HFFc6 (cell line): ENCODE measurements around the gene SGMS1. TPM values are rescaled to one million over a fixed set of nuclear protein-coding genes. Genes with fewer than 3 reads are reported as not detected.

Experiments
- DNase-seq: peaks from one replicate; pipeline ENCODE4 v3.0.0-alpha.2; 2018
- H3K27ac Mint-ChIP-seq: 2 replicates; pipeline ENCODE4 v1.8.0; 2020; ENCODE audit warnings: mild to moderate bottlenecking, mixed read lengths
- H3K27me3 Mint-ChIP-seq: 2 replicates; pipeline ENCODE4 v1.8.0; 2021; ENCODE audit warnings: mild to moderate bottlenecking, moderate library complexity, mixed read lengths; ENCODE audit not compliant: insufficient read depth
- H3K36me3 Mint-ChIP-seq: 2 replicates; pipeline ENCODE4 v1.8.0; 2021; ENCODE audit warnings: low read depth, mixed read lengths
- H3K4me1 Mint-ChIP-seq: 2 replicates; pipeline ENCODE4 v1.8.0; 2020; ENCODE audit warnings: low read depth, mixed read lengths
- H3K4me3 Mint-ChIP-seq: 2 replicates; pipeline ENCODE4 v1.8.0; 2020; ENCODE audit warnings: mild to moderate bottlenecking, moderate library complexity, mixed read lengths
- H3K9me3 Mint-ChIP-seq: 2 replicates; pipeline ENCODE4 v1.8.0; 2020; ENCODE audit warnings: mild to moderate bottlenecking, mixed read lengths
- CTCF ChIP-seq: fragments of 200-600 bp; sonication (generic); IDR thresholded peaks from 2 replicates; pipeline ENCODE4 v1.5.0; 2021; ENCODE audit warnings: antibody characterized with exemption, mild to moderate bottlenecking
- total RNA-seq, 6 experiments: library from RNA; stranded (reverse); fragmentation: NEBNext Ultra II Directional; extraction: Animal tissue kit (Norgen Biotek cat#: 25700); gene quantifications; 2 replicates in 1 of 6; 3 replicates in 5 of 6; pipeline ENCODE4 v1.2.3, GENCODE V29; 2021

Gene SGMS1
- total RNA-seq, 6 experiments from 2014 or later, result 19.6 to 27.5 (median 24.6) TPM

GRCh38 chr10:50381642-50382041 lies 242.1 kb downstream of the SGMS1 start:
- H3K36me3 Mint-ChIP-seq, result peaks cover 14% of the 10 kb centered on the region
- TF ChIP-seq CTCF, result no peak

GRCh38 chr10:50379616-50380015 lies 244.1 kb downstream of the SGMS1 start:
- no peak for DNase-seq
- Mint-ChIP-seq H3K36me3 (peaks cover 19% of the 10 kb centered on the region), H3K27me3 (no peaks in the 10 kb centered on the region), H3K27ac (no peak overlapping the region), H3K9me3 (no peaks in the 10 kb centered on the region), H3K4me3 (no peak overlapping the region), H3K4me1 (peaks cover 27% of the 10 kb centered on the region)
- TF ChIP-seq CTCF, result no peak

More at GRCh38 chr10:50381642-50382041, 242.1 kb downstream of the SGMS1 start:
- no peak for DNase-seq
- Mint-ChIP-seq H3K27ac (no peak overlapping the region), H3K27me3 (no peaks in the 10 kb centered on the region), H3K4me3 (no peak overlapping the region), H3K4me1 (peaks cover 40% of the 10 kb centered on the region), H3K9me3 (no peaks in the 10 kb centered on the region)

GRCh38 chr10:50375745-50376144 lies 248.0 kb downstream of the SGMS1 start:
- Mint-ChIP-seq H3K27ac (no peak overlapping the region), H3K36me3 (peaks cover 19% of the 10 kb centered on the region), H3K4me3 (no peak overlapping the region), H3K4me1 (peaks cover 12% of the 10 kb centered on the region), H3K27me3 (no peaks in the 10 kb centered on the region), H3K9me3 (no peaks in the 10 kb centered on the region)
- no peak for DNase-seq
- no peak for TF ChIP-seq CTCF

- no peak for DNase-seq
- no peak overlapping the region for H3K27ac Mint-ChIP-seq
- H3K36me3 Mint-ChIP-seq, result peaks cover 19% of the 10 kb centered on the region
- H3K27me3 Mint-ChIP-seq, result no peaks in the 10 kb centered on the region
- H3K9me3 Mint-ChIP-seq, result no peaks in the 10 kb centered on the region
- TF ChIP-seq CTCF, result no peak
- peaks cover 12% of the 10 kb centered on the region for H3K4me1 Mint-ChIP-seq
- no peak overlapping the region for H3K4me3 Mint-ChIP-seq
Measured at GRCh38 chr10:50375051-50375452, 248.7 kb downstream of the SGMS1 start.

- peak; percentile 48 for DNase-seq
- H3K4me1 Mint-ChIP-seq, result peaks cover 7% of the 10 kb centered on the region
- no peak for TF ChIP-seq CTCF
Measured at GRCh38 chr10:50373821-50374501, 249.8 kb downstream of the SGMS1 start.

More at GRCh38 chr10:50373821-50374501, 249.8 kb downstream of the SGMS1 start:
- Mint-ChIP-seq H3K27me3 (no peaks in the 10 kb centered on the region), H3K27ac (no peak overlapping the region), H3K36me3 (peaks cover 19% of the 10 kb centered on the region), H3K4me3 (no peak overlapping the region), H3K9me3 (no peaks in the 10 kb centered on the region)
